BLaER1 treated with 17β-estradiol and CSF1 and Interleukin-3, amounts not matched to agents 10 nM and 100 nM (cell line): ENCODE measurements around the gene PMEPA1.
A peak's percentile ranks its signal among the peaks of the same experiment; 100 is the strongest.

Experiments used
- H3K27ac ChIP-seq, 11 experiments: shearing (Covaris generic); formaldehyde crosslinking; 2 replicates each; pipeline ENCODE4 v1.8.1; 2022
- H3K27me3 ChIP-seq, 11 experiments: shearing (Covaris generic); formaldehyde crosslinking; 2 replicates each; pipeline ENCODE4 v1.8.1; 2022
- H3K36me3 ChIP-seq, 11 experiments: shearing (Covaris generic); formaldehyde crosslinking; 2 replicates each; pipeline ENCODE4 v1.8.1; 2022
- H3K4me1 ChIP-seq, 10 experiments: shearing (Covaris generic); formaldehyde crosslinking; 2 replicates each; pipeline ENCODE4 v1.8.1; 2022
- H3K4me2 ChIP-seq, 11 experiments: shearing (Covaris generic); formaldehyde crosslinking; 2 replicates each; pipeline ENCODE4 v1.8.1; 2022
- H3K4me3 ChIP-seq, 10 experiments: shearing (Covaris generic); formaldehyde crosslinking; 2 replicates each; pipeline ENCODE4 v1.8.1; 2022
- H3K9ac ChIP-seq, 11 experiments: shearing (Covaris generic); formaldehyde crosslinking; 2 replicates each; pipeline ENCODE4 v1.8.1; 2022
- H3K9me3 ChIP-seq, 11 experiments: shearing (Covaris generic); formaldehyde crosslinking; replicated peaks in 1 of 11; 2 replicates each; pipeline ENCODE4 v1.8.1; 2022
- H4K20me1 ChIP-seq, 11 experiments: shearing (Covaris generic); formaldehyde crosslinking; 2 replicates each; pipeline ENCODE4 v1.8.1; 2022
- Cebpa-rat ChIP-seq, 11 experiments: shearing (Covaris generic); IDR thresholded peaks; 2 replicates each; pipeline ENCODE4 v1.8.1; 2022

The PMEPA1 gene

DNA sequence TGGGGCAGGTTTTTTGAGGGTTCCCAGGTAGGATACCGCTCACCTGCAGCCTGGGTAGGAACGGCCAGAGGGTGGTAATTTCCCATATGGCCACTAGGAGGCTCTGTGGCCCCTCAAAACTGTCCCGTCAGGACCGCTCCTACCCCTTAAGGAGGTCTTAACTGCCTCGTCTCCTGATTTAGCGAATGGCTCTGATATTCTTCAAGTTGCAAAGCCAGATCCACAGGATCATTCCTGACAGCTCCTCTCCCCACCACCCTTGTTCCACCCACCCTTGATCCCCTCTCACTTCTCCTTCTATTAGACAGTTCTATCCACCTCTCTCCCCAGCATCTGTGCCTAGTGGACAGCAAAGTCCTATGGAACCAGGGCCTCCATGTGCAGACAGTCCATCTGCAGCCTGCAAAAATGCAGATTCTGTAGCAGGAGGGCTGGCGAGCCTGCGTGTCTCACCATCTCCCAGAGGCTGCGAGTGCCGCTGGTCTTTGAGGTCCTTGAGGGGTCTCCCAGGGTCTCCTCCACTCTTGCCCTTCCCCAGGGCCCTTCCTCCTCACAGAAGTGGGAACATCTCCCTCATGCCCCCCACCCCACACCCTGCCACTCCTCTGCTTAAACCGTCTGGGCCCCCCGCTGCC, 55.3 kb downstream of the PMEPA1 start:
- H3K36me3 ChIP-seq = peaks cover 0 to 75% (median 39%) of the 10 kb centered on the region in 11 experiments; a peak in 14 of 22 replicates
- H3K4me2 ChIP-seq = peak overlapping the region in 5 of 11 experiments; percentile 4 to 41 (median 30); a peak in 5 of 22 replicates
- no peaks in the 10 kb centered on the region; a peak in 1 of 22 replicates for H3K27me3 ChIP-seq
- no peaks in the 10 kb centered on the region for H3K9me3 ChIP-seq
- no peak overlapping the region for H3K9ac ChIP-seq
- H3K27ac ChIP-seq = no peak overlapping the region
- TF ChIP-seq Cebpa-rat (IDR thresholded peaks at IDR 0.05) = no peak
- no peak overlapping the region for H3K4me3 ChIP-seq
- H4K20me1 ChIP-seq = peaks cover 0 to 72% (median 27%) of the 10 kb centered on the region in 11 experiments; a peak in 14 of 22 replicates
- H3K4me1 ChIP-seq = peaks cover 0 to 61% (median 31%) of the 10 kb centered on the region in 10 experiments; a peak in 16 of 20 replicates

DNA sequence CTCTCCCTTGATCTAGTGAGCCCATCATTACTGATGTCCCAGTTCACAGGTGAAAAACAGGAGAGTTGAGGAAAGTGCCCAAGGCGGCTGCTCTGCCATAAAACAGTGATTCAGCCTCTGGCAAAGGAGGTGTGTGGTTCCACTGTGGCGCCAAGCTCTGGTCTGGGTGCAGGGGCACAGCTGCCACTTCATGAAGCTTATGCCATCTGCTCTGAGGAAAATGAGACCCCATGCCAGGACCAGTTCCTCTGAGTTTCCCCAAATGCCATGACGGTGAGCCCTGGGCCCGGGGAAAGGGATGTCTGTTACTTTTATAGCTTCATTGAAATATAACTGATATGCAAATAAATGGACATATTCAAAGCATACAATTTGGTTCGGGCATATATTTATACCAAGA, 55.9 kb downstream of the PMEPA1 start:
- H3K4me1 ChIP-seq = peaks cover 0 to 55% (median 26%) of the 10 kb centered on the region in 10 experiments; a peak in 16 of 20 replicates
- H3K27ac ChIP-seq = no peak overlapping the region
- H3K9me3 ChIP-seq = no peaks in the 10 kb centered on the region
- no peaks in the 10 kb centered on the region; a peak in 1 of 22 replicates for H3K27me3 ChIP-seq
- no peak overlapping the region for H3K9ac ChIP-seq
- no peak for TF ChIP-seq Cebpa-rat (IDR thresholded peaks at IDR 0.05)
- H3K36me3 ChIP-seq = peaks cover 0 to 76% (median 39%) of the 10 kb centered on the region in 11 experiments; a peak in 14 of 22 replicates
- H3K4me2 ChIP-seq = no peak overlapping the region
- H4K20me1 ChIP-seq = peaks cover 0 to 67% (median 22%) of the 10 kb centered on the region in 11 experiments; a peak in 13 of 22 replicates
- no peak overlapping the region for H3K4me3 ChIP-seq

DNA sequence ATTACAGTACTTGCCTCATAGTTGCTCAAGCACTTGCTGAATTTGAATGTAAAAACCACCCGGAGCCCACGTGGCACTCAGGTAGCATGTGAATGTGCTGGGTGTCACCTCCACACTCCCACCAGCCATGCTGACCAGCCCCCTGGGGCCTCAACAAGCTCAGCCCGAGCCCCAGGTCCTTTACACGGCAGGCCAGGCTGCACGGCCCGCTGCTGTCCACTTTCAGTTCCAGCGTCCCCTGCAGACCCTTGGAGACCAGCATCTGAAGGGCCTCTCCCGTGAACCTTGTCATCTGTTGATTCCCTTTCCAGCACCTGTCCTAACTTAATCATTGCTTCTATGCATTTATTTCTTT, 56.3 kb downstream of the PMEPA1 start:
- no peak overlapping the region for H3K4me3 ChIP-seq
- TF ChIP-seq Cebpa-rat (IDR thresholded peaks at IDR 0.05) = no peak
- no peak overlapping the region for H3K4me2 ChIP-seq
- peaks cover 0 to 52% (median 22%) of the 10 kb centered on the region in 10 experiments; a peak in 16 of 20 replicates for H3K4me1 ChIP-seq
- no peaks in the 10 kb centered on the region for H3K9me3 ChIP-seq
- peaks cover 0 to 73% (median 39%) of the 10 kb centered on the region in 11 experiments; a peak in 14 of 22 replicates for H3K36me3 ChIP-seq
- no peaks in the 10 kb centered on the region; a peak in 1 of 22 replicates for H3K27me3 ChIP-seq
- no peak overlapping the region for H3K27ac ChIP-seq
- no peak overlapping the region for H3K9ac ChIP-seq
- H4K20me1 ChIP-seq = peaks cover 0 to 63% (median 18%) of the 10 kb centered on the region in 11 experiments; a peak in 13 of 22 replicates

DNA sequence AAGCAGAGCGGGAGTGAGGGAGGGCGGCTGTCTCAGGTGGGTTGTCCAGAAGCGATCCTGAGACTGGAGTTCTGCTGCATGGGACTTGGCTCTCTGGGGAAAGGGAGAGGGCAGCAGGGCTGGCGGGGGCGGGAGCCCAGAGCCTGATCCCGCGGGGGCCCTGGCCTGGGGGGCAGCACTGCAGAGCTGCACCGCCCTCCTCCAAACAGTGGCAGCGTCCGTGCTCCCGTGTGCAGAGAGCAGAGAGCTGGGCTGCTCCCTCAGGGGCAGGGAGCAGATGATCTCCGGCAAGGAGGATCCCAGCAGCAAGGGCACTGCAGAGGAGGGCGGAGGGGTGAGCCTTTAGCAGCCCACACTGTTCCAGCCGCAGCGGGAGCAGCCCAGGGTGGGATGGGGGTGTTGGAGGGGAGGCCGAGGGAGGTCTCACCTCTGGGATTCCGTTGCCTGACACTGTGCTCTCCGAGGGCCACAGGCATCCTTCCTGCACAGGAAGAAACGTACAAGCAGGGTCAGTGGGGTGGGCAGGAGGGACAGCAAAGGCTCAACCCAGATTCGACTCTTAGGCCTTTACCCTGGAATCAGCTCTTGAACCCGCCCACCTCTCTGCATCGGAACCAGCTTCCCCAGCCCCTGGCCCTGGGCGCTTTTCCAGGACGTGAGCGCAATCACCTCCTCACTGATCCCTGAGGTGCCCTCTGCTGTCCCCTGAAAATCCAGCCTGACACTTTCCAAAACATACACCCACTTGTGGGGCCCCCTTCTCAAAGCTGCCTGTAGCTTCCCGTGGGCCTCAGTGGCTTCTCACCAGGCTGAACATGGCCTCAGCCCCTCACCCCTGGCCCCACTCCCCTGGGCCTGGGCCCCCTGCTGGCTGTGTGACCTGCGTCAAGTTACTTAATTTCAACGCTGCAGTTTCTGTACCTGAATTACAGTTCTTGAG, 56.9 kb downstream of the PMEPA1 start:
- Histone ChIP-seq H3K4me2 (no peak overlapping the region), H3K4me1 (peaks cover 0 to 45% (median 15%) of the 10 kb centered on the region in 10 experiments; a peak in 16 of 20 replicates), H4K20me1 (peaks cover 0 to 56% (median 13%) of the 10 kb centered on the region in 11 experiments; a peak in 10 of 22 replicates)

DNA sequence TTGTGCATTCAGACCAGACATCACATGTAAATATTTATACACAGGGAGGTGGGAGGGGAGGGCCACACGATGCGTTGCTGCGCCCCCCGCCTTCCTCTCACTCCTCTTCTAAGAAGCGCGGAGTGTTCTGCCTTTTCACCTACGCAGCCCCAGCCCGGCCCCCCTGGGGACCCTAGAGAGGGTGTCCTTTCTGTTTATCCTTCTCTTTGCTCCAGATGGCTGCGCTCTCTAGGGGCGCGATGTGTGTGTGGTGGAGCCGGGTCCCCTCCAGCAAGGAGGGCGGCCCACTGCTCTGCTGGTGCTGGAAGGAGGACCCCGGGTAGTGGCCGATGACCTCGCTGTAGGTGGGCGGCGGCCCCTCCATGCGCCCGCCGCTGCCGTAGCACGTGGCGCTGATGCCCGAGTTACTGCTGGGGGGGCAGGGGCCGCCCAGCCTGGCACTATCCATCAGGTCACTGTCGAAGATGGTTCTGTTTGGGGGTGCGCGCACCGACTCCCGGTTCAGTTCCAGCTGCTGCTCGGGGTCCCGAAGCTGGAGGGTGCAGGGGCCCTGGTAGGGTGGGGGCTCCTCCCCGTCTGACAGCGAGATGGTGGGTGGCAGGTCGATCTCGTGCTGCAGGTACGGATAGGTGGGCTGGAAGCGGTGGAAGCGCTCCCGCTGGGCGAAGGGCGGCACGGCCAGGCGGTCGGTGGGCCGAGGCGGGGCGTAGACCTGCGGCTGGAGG, 57.8 kb downstream of the PMEPA1 start:
- no peak overlapping the region for H3K4me2 ChIP-seq
- H3K9ac ChIP-seq = no peak overlapping the region
- no peak for TF ChIP-seq Cebpa-rat (IDR thresholded peaks at IDR 0.05)
- no peak overlapping the region for H3K27ac ChIP-seq
- H4K20me1 ChIP-seq = peaks cover 0 to 48% (median 13%) of the 10 kb centered on the region in 11 experiments; a peak in 10 of 22 replicates
- H3K27me3 ChIP-seq = no peaks in the 10 kb centered on the region
- 0 out of 22 replicates have a peak, but pooled peaks cover 0 to under 1% (median 0%) of the 10 kb centered on the region in 11 experiments for H3K9me3 ChIP-seq
- peaks cover 0 to 37% (median 7%) of the 10 kb centered on the region in 10 experiments; a peak in 12 of 20 replicates for H3K4me1 ChIP-seq
- no peak overlapping the region for H3K4me3 ChIP-seq
- peaks cover 0 to 62% (median 32%) of the 10 kb centered on the region in 11 experiments; a peak in 14 of 22 replicates for H3K36me3 ChIP-seq

More for the DNA sequence above, 56.9 kb downstream of the PMEPA1 start:
- Histone ChIP-seq H3K36me3 (peaks cover 0 to 69% (median 39%) of the 10 kb centered on the region in 11 experiments; a peak in 14 of 22 replicates), H3K9ac (no peak overlapping the region), H3K9me3 (no peaks in the 10 kb centered on the region), H3K4me3 (no peak overlapping the region), H3K27ac (no peak overlapping the region), H3K27me3 (no peaks in the 10 kb centered on the region)
- TF ChIP-seq Cebpa-rat (IDR thresholded peaks at IDR 0.05) = no peak

DNA sequence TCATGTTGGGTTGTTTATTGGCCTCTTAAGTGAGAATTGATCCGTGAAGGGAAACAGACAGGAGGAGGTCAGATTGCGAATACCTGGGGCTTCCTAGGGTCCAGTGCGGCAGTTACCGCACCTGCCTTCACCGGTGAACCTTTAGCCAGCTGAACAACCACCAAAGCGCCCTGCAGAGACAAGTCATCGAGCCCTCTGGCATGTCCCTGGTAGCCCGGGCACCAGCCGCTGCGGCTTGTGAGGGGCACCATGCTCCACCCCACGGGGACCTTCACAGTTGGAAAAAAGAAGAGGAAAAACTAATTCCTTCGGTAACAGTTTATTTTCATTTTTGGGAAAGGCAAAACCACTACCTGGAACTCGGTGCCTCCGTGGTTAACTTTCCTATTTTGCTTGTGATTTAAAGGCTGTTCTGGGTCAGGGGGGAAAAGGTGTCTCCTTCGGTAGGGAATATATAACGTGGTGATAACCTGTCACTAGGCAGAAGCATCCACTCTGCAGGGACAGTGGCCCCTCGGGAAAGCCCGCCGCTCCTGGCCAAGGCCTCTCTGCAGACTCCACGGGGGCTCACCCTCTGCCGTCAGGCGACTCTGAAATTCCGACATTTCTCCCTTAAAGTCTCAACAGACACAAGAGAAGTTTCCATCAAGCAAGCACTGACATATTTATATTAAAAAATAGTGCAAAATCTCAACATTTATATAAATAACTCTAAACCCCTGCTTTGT, 58.9 kb downstream of the PMEPA1 start:
- Histone ChIP-seq H3K4me3 (no peak overlapping the region), H3K4me1 (peaks cover 0 to 28% (median 6%) of the 10 kb centered on the region in 10 experiments; a peak in 11 of 20 replicates), H3K27me3 (no peaks in the 10 kb centered on the region), H3K9me3 (peaks cover 1 to 11% (median 6%) of the 10 kb centered on the region in 11 experiments; a peak in 20 of 22 replicates), H3K9ac (no peak overlapping the region), H3K27ac (no peak overlapping the region), H3K36me3 (peaks cover 0 to 51% (median 21%) of the 10 kb centered on the region in 11 experiments; a peak in 14 of 22 replicates), H4K20me1 (peaks cover 0 to 38% (median 11%) of the 10 kb centered on the region in 11 experiments; a peak in 10 of 22 replicates), H3K4me2 (peak overlapping the region in 2 of 11 experiments; percentile 9 to 25; a peak in 2 of 22 replicates)
- TF ChIP-seq Cebpa-rat (IDR thresholded peaks at IDR 0.05) = no peak

DNA sequence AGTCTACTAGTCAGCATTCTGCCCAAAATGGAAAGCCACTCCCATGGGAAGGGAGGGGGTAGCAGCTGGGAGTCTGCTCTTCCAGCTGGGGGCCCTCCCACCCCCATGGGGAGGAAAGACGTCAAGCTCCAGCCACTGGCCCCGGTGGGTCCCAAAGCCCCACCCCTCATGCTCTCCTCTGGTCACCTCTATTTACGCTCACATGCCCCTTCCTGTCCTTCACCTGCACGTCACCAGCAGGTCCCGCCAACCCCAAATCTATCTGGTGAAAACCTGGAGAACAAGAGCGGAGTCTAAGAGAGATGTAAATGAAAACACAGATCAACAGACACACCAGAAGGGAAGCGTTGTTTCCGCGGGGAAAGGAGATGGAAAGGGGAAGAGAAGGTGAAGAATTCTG, 59.5 kb downstream of the PMEPA1 start:
- Histone ChIP-seq H3K4me1 (peaks cover 0 to 22% (median 6%) of the 10 kb centered on the region in 10 experiments; a peak in 11 of 20 replicates), H3K4me3 (no peak overlapping the region), H3K36me3 (peaks cover 0 to 48% (median 21%) of the 10 kb centered on the region in 11 experiments; a peak in 14 of 22 replicates), H3K4me2 (peak overlapping the region in 3 of 11 experiments; percentile 9 to 25 (median 10); a peak in 3 of 22 replicates), H4K20me1 (peaks cover 0 to 31% (median 9%) of the 10 kb centered on the region in 11 experiments; a peak in 9 of 22 replicates), H3K9me3 (peaks cover 8 to 18% (median 13%) of the 10 kb centered on the region in 11 experiments), H3K9ac (no peak overlapping the region), H3K27ac (no peak overlapping the region), H3K27me3 (no peaks in the 10 kb centered on the region)
- TF ChIP-seq Cebpa-rat (IDR thresholded peaks at IDR 0.05) = no peak
